Measurements from ENCODE around the gene GRIA1. TPM values are rescaled to one million over a fixed set of nuclear protein-coding genes. Genes with fewer than 3 reads are reported as not detected.
"Not testable (repeated sequence)": the region's sequence is repeated elsewhere in the genome, so short reads cannot be mapped to it uniquely, and the experiment has no call there.

Gene GRIA1
- total and polyA plus RNA-seq, 8 donors, result 0.04 to 0.22 (median 0.05) TPM; not detected in 3

DNA sequence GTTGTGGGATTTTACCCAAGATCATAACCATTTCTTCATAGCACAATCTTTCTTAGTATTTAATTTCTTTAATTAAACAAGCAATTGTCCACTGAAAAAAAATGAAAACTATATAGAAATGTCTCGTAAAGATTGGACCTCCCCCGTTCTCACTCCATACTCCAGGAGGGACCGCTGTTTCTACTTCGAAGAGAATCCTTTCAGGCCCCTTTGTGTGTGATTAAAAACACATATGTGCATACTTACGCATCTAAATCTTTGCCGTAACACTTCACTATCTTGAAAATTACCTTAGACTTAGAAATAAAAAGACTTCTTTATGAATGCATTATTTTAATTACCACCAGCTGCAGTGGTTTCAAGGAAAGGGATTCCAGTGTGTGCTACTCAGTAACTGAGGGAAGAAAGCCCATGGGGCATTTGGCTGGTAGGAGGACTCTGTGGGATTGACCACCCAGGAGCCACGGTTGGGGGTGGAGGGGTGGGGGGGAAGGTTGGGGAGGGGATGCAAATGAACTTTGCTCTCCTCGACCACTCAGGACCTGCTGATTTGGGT is 339.1 kb downstream of the GRIA1 start:
- Histone ChIP-seq H3K27me3 (no peaks in the 10 kb centered on the region), H3K27ac (no peak overlapping the region), H3K4me3 (no peak overlapping the region), H3K36me3 (no peaks in the 10 kb centered on the region), H3K4me1 (no peaks in the 10 kb centered on the region), H3K9me3 (no peaks in the 10 kb centered on the region)
- FAIRE-seq (no peak), ATAC-seq (no peak), DNase-seq (no peak)
- intact Hi-C loops (cut with DNase I), result no loop called here
- no peak for TF ChIP-seq CTCF (IDR thresholded peaks at IDR 0.05)
- 51 to 58% methylated on average over 8 of the region's 8 CpGs for WGBS, 2 donors

- TF ChIP-seq CTCF (IDR thresholded peaks at IDR 0.05), result no peak
- H3K9me3 ChIP-seq, result no peaks in the 10 kb centered on the region
- H3K36me3 ChIP-seq, result no peaks in the 10 kb centered on the region
- H3K4me1 ChIP-seq, result no peaks in the 10 kb centered on the region
- peak in 1 of 4 donors; percentile 40 for ATAC-seq
- intact Hi-C loops (cut with DNase I), result no loop called here
- FAIRE-seq, result no peak
- no peak overlapping the region for H3K4me3 ChIP-seq
- 50 to 56% methylated on average over 2 of the region's 2 CpGs for WGBS, 2 donors
- no peak for DNase-seq
- no peaks in the 10 kb centered on the region for H3K27me3 ChIP-seq
- H3K27ac ChIP-seq, result no peak overlapping the region
Measured at GRCh38 chr5:153831973-153832372, 341.5 kb downstream of the GRIA1 start.

DNA sequence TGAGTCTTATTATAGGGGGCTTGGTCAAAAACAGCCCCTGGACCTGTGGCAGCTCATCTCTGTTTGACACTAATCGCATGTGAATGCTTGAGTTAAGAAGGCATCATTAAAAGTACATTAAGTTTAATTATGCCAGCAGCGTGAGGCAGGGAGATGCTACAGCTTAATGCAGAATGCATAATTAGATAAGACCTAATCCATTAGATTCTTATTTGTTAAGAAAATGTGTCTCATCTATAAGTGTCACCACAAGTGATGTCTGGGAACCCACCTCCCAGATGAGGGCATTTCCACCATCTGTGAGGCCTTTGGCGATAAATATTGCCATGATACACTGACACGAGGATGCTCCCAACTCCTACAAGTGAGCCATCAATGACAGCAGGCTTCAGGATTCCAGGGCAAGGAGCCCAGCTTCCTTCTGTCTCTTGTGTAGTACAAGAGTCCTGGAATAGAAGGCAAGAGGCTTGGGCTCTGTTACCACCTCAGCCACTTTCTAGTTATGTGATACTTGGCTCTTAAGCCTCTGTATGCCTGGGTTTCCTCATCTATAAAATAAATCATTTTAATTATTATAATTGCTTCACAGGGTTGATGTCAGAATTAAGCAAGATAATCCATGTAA is 345.5 kb downstream of the GRIA1 start:
- Histone ChIP-seq H3K4me1 (no peaks in the 10 kb centered on the region), H3K4me3 (no peak overlapping the region), H3K27me3 (no peaks in the 10 kb centered on the region), H3K36me3 (no peaks in the 10 kb centered on the region), H3K27ac (no peak overlapping the region), H3K9me3 (no peaks in the 10 kb centered on the region)
- FAIRE-seq (no peak), ATAC-seq (no peak), DNase-seq (no peak)
- TF ChIP-seq CTCF (IDR thresholded peaks at IDR 0.05), result no peak
- intact Hi-C loops (cut with DNase I), result no loop called here
- 65 to 79% methylated on average over 4 of the region's 4 CpGs for WGBS, 2 donors

DNA sequence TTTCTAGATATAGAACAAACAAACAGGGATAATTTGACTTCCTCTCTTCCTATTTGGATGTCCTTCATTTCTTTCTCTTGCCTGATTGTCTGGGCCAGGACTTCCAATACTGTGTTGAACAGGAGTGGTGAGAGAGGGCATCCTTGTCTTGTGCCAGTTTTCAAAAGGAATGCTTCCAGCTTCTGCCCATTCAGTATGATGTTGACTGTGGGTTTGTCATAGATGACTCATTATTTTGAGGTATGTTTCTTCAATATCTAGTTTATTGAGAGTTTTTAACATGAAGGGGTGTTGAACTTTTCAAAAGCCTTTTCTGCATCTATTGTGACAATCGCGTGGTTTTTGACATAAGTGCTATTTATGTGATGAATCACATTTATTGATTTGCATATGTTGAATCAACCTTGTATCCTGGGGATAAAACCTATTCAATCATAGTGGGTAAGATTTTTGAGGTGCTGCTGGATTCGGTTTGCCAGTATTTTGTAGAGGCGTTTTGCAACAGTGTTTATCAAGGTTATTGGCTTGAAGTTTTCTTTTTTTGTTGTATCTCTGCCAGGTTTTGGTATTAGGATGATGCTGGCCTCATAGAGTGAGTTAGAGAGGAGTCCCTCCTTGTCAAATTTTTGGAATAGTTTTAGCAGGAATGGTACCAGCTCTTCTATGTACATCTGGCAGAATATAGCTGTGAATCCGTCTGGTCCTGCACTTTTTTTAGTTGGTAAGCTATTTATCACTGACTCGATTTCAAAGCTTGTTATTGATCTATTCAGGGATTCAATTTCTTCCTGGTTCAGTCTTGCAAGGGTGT is 359.0 kb downstream of the GRIA1 start:
- H3K4me3 ChIP-seq; H3K4me1 ChIP-seq; intact Hi-C loops (cut with DNase I); H3K36me3 ChIP-seq; ATAC-seq; FAIRE-seq; DNase-seq; H3K9me3 ChIP-seq; H3K27ac ChIP-seq; H3K27me3 ChIP-seq: not testable (repeated sequence)
- WGBS, 2 donors, result 39 to 50% methylated on average over 6 of the region's 6 CpGs

GRCh38 chr5:153860195-153860886 is 369.9 kb downstream of the GRIA1 start:
- WGBS, 2 donors, result 40 to 53% methylated on average over 4 of the region's 4 CpGs
- Histone ChIP-seq H3K4me3 (no peak overlapping the region), H3K27me3 (peaks cover 0 to 4% (median 0%) of the 10 kb centered on the region in 4 donors), H3K4me1 (no peaks in the 10 kb centered on the region), H3K36me3 (no peaks in the 10 kb centered on the region), H3K9me3 (no peaks in the 10 kb centered on the region), H3K27ac (no peak overlapping the region)
- ATAC-seq (no peak), FAIRE-seq (no peak), DNase-seq (no peak)
- intact Hi-C loops (cut with DNase I), result no loop called here
- no peak for TF ChIP-seq CTCF (IDR thresholded peaks at IDR 0.05)

- H3K4me3 ChIP-seq; H3K9me3 ChIP-seq; ATAC-seq; FAIRE-seq; H3K4me1 ChIP-seq; H3K36me3 ChIP-seq; H3K27me3 ChIP-seq; H3K27ac ChIP-seq; DNase-seq; intact Hi-C loops (cut with DNase I): not testable (repeated sequence)
- WGBS, 2 donors, result 52 to 66% methylated on average over 5 of the region's 5 CpGs
Measured at GRCh38 chr5:153862906-153863305, 372.4 kb downstream of the GRIA1 start.
